Fibroblast of peridontal ligament (primary cell): ENCODE results near the gene PSMD3.
"Not testable (repeated sequence)": the region's sequence is repeated elsewhere in the genome, so short reads cannot be mapped to it uniquely, and the experiment has no call there.

Source experiments
- DNase-seq: peaks from one replicate; pipeline ENCODE4 v3.0.0-alpha.2; 2010; ENCODE audit errors: extremely low read depth

Gene PSMD3

DNA sequence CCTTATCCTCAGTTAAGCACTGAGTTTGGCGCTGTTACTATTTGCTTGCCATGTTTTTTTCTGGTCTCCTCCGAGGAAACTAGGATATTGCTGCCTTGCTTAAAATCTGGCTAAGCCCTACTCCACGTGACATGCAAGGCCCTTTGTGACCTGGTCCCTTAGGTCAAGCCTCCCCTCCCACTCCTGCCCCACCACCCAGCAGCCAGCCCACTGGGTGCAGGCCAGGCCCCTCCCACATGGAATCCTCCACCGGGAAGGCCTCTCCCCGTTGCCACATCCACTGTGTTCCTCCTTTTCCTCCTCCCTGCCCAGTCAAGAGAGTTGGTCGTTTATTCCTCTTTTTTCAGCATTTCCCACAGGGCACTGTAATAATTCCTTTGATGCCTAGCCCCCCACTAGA lies 16.2 kb downstream of the PSMD3 start:
- no peak for DNase-seq

DNA sequence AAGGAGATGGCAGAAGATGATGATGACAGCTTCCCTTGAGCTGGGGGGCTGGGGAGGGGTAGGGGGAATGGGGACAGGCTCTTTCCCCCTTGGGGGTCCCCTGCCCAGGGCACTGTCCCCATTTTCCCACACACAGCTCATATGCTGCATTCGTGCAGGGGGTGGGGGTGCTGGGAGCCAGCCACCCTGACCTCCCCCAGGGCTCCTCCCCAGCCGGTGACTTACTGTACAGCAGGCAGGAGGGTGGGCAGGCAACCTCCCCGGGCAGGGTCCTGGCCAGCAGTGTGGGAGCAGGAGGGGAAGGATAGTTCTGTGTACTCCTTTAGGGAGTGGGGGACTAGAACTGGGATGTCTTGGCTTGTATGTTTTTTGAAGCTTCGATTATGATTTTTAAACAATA lies 16.9 kb downstream of the PSMD3 start:
- no peak for DNase-seq

- DNase-seq: peak; percentile 3
Observed at GRCh38 chr17:39999067-39999466, 18.5 kb downstream of the PSMD3 start.

DNA sequence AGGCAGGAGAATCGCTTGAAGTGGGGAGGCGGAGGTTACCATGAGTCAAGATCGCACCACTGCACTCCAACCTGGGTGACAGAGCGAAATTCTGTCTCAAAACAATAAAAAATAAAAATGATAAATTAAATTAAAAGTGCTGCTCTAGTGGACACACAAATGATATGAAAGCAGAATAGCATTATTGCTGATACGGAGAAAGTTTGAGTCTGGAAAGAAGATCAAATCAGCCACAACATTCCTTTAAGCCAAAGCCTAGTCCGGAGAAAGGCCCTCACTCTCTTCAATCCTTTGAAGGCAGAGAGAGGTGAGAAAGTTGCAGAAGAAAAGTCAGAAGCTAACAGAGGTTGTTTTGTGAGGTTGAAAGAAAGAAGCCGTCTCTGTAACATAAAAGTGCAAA lies 19.6 kb downstream of the PSMD3 start:
- DNase-seq: no peak

DNA sequence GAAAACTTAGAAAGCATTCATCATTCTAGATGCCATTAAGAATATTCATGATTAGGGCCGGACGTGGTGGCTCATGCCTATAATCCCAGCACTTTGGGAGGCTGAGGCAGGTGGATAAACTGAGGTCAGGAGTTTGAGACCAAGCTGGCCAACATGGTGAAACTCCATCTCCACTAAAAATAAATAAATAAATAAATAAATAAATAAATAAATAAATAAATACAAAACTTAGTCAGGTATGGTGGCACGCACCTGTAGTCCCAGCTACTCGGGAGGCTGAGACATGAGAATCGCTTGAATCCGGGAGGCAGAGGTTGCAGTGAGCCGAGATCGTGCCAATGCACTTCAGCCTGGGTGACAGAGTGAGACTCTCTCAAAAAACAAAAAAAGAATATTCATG lies 20.7 kb downstream of the PSMD3 start:
- DNase-seq: not testable (repeated sequence)

- no peak for DNase-seq
Observed at GRCh38 chr17:40004072-40004471, 23.5 kb downstream of the PSMD3 start.

DNA sequence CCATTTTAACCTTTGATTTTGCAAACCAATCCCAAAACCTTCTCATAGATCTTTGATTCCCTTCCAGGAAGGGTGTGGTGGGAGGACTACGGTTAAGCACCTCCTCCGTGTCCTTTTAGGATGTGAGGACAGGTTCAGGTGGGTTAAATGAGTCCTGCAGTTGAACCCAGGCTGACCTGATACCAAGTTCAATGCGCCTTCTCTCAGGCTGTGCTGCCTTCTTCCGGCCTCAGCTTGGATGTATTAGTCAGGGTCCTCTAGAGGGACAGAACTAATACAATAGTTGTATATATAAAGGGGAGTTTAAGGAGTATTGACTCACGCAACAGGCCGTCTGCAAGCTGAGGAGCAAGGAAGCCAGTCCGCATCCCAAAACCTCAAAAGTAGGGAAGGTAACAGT lies 24.1 kb downstream of the PSMD3 start:
- no peak for DNase-seq

GRCh38 chr17:40005520-40005919 lies 24.9 kb downstream of the PSMD3 start:
- no peak for DNase-seq

GRCh38 chr17:40010946-40011500 lies 30.4 kb downstream of the PSMD3 start:
- DNase-seq: not testable (repeated sequence)

- DNase-seq: not testable (repeated sequence)
Observed at GRCh38 chr17:40012017-40012647, 31.5 kb downstream of the PSMD3 start.

DNA sequence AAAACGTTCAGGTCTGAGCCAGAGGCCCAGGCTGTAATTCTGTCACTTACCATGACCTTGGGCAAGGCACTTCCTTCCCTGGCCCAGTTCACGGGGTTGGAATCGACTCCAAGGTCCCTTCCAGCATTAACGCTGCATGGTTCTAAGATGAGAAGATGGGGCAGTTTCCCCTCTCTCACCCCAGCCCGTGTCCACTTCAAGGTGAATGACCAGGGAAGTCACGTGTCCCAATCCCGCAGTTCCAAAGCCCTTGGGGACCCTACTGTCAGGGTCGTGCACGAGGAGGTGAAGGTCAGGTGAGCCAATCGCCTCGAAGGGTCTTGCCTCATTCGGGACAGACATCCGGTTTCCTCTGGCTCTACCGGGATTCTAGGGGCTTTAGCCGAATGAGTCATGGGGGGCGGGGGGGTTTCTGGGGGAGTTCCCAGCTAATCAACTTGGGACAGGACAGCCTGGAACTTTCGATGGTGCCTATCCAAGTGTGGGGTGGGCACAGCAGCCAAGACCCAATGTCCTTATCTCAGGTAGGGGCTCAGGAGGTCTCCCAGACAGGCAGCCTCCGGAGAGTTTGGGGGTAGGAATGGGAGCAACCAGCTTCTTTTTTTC lies 33.9 kb downstream of the PSMD3 start:
- DNase-seq: no peak

DNA sequence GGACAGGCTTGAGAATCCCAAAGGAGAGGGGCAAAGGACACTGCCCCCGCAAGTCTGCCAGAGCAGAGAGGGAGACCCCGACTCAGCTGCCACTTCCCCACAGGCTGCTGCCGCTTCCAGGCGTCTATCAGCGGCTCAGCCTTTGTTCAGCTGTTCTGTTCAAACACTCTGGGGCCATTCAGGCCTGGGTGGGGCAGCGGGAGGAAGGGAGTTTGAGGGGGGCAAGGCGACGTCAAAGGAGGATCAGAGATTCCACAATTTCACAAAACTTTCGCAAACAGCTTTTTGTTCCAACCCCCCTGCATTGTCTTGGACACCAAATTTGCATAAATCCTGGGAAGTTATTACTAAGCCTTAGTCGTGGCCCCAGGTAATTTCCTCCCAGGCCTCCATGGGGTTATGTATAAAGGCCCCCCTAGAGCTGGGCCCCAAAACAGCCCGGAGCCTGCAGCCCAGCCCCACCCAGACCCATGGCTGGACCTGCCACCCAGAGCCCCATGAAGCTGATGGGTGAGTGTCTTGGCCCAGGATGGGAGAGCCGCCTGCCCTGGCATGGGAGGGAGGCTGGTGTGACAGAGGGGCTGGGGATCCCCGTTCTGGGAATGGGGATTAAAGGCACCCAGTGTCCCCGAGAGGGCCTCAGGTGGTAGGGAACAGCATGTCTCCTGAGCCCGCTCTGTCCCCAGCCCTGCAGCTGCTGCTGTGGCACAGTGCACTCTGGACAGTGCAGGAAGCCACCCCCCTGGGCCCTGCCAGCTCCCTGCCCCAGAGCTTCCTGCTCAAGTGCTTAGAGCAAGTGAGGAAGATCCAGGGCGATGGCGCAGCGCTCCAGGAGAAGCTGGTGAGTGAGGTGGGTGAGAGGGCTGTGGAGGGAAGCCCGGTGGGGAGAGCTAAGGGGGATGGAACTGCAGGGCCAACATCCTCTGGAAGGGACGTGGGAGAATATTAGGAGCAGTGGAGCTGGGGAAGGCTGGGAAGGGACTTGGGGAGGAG lies 34.7 kb downstream of the PSMD3 start, which contains the start of gene CSF3:
Gene CSF3, plus strand, starts transcription at position 436 of the 993 bp plus-strand sequence. Its CDS starts 35 bp downstream, at position 471.
- DNase-seq: no peak

GRCh38 chr17:40015998-40016985 lies 35.7 kb downstream of the PSMD3 start:
- DNase-seq: no peak

DNA sequence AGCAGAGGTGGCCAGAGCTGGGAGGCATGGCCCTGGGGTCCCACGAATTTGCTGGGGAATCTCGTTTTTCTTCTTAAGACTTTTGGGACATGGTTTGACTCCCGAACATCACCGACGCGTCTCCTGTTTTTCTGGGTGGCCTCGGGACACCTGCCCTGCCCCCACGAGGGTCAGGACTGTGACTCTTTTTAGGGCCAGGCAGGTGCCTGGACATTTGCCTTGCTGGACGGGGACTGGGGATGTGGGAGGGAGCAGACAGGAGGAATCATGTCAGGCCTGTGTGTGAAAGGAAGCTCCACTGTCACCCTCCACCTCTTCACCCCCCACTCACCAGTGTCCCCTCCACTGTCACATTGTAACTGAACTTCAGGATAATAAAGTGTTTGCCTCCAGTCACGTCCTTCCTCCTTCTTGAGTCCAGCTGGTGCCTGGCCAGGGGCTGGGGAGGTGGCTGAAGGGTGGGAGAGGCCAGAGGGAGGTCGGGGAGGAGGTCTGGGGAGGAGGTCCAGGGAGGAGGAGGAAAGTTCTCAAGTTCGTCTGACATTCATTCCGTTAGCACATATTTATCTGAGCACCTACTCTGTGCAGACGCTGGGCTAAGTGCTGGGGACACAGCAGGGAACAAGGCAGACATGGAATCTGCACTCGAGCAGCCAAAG lies 36.9 kb downstream of the PSMD3 start:
- no peak for DNase-seq

DNA sequence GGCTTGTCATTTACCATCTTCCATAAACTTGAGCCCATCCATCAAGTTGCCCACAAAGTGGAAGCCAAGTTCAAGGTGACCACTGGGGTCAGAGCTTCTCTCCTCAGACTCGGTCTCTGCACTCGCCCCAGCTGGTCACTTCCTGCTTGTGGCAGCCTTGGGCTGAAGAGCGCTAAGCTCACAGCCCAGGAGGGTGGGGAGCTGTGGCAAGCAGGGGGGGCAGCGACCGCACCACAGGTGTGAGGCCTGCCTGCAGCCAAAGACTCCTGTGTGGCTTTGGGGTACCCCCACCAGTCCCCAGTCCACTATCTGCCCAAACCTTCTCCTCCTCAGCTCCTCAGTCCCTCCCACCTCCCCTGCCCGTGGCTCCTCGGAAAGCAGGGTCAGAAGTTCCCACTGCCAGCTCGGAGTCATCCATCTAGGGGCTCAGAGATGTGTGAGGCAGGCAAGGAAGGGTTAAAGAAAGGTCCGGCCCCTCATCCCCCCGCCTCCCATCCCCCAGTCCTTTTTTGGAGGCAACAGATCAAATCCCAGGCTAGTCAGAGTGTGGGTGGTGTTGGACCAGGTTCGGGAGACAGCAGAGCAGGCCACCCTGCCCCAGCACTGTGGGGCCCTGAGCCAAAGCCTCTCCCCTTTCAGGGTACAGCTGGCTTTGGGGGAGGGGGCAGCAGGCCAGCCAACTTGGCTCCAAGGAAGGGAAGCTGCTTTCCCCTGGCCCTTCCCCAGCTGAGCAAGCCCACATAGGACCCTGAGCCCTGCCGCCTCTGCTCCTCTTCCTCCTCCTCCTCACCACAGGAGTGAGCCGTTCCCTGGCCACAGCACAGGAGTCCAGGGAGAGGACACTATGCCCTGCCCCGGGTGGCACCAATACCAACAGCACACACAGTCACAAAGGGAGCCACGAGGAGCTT lies 37.9 kb downstream of the PSMD3 start:
- no peak for DNase-seq

GRCh38 chr17:40019140-40019991 lies 38.8 kb downstream of the PSMD3 start:
- DNase-seq: peak; percentile 27

DNA sequence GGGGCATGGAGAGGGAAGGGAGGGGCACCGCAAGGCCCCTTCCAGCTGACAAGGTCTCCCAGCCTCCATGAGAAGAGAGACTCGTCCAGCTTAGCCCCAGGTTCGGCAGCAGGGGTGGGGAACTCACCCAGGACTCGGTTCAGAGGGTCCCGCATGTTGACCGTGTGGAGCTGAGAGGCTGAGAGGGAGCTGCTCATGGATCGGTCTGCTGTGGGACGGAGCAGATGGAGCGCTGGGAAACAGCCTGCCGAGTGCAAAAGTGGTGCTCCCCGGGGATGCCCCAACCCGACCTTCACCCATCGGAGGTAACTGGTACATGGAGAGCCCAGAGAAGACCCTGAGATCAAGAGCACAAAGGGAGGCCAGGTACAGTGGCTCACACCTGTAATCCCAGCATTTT lies 39.5 kb downstream of the PSMD3 start:
- DNase-seq: no peak

DNA sequence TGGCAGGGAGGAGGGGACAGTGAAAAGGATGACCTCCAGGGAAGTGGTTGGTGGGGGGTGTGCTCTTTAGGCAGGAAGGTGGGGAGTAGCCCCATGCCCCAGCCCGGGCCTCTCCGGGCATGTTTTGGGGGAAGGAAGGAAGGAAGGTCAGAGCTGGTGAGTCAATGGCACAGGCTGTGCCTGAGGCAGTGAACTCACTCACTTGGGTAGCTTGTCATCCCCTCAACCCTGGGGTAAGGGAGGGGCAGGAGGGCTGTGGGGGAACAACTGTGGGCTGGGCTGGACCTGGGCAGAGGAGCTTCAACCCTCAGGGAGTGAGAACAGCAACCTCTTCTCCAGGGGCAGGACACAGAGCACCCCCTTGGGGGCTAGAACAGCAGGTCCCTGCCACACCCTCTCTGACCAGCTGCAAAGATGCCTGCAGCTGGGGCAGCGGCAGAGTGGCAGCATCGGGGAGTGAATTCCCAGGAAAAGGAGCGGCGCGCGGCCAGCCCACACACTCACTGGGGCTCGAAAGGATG lies 40.9 kb downstream of the PSMD3 start:
- peak; percentile 40 for DNase-seq
